Upper lobe of right lung (tissue), 1 donor: ENCODE data around the gene NBPF26. TPM values are rescaled to one million over a fixed set of nuclear protein-coding genes. Genes with fewer than 3 reads are reported as not detected.
"Not testable (repeated sequence)": the region's sequence is repeated elsewhere in the genome, so short reads cannot be mapped to it uniquely, and the experiment has no call there.

ENCODE experiments used
- ATAC-seq: fragments of 200-7000 bp; cut with Tn5 transposase; one replicate; pipeline ENCODE4 v1.9.1; 2020; ENCODE audit warnings: mild to moderate bottlenecking, moderate library complexity
- DNase-seq: peaks from one replicate; pipeline ENCODE4 v3.0.0-alpha.2; 2020
- H3K27ac ChIP-seq: fragments of 200-600 bp; one replicate; pipeline ENCODE4 v1.8.0; 2022
- H3K27me3 ChIP-seq: fragments of 200-600 bp; one replicate; pipeline ENCODE4 v1.8.0; 2022; ENCODE audit warnings: mild to moderate bottlenecking
- H3K36me3 ChIP-seq: fragments of 200-600 bp; one replicate; pipeline ENCODE4 v1.8.0; 2022
- H3K4me1 ChIP-seq: fragments of 200-600 bp; one replicate; pipeline ENCODE4 v1.8.0; 2022
- H3K4me3 ChIP-seq: fragments of 200-600 bp; one replicate; pipeline ENCODE4 v1.8.0; 2022; ENCODE audit warnings: mild to moderate bottlenecking
- H3K9me3 ChIP-seq: fragments of 200-600 bp; one replicate; pipeline ENCODE4 v1.8.0; 2022
- intact Hi-C: fragments of 100-400 bp; cut with DNase I; formaldehyde crosslinking; loops from one replicate; pipeline ENCODE4 v1.11.0; 2022
- long read RNA-seq: library from polyadenylated mRNA; unstranded; transcript quantifications from one replicate; pipeline ENCODE4 v2.0.0, GENCODE V29; 2021
- total RNA-seq: library from RNA; stranded (reverse); fragmentation: NEBNext Ultra II Directional; extraction: Animal tissue kit (Norgen Biotek cat#: 25700); gene quantifications from one replicate; pipeline ENCODE4 v1.2.1, GENCODE V29; 2021
- donor health status: DM: no; HTN: yes; CAD: no; lungs with severe emphysema.

The NBPF26 gene
- 2.2 TPM for total RNA-seq
- long read RNA-seq, partial matches to known transcripts = 0 of 1 reads
- long read RNA-seq, other reads (novel, unspliced or antisense) = 1 of 1 reads

GRCh38 chr1:120723715-120724402 lies at the start of gene NBPF26:
NBPF26 (plus strand) TSS chr1:120723945.
- H3K4me1 ChIP-seq, H3K27ac ChIP-seq, H3K9me3 ChIP-seq, H3K36me3 ChIP-seq, intact Hi-C loops, H3K27me3 ChIP-seq, H3K4me3 ChIP-seq: not testable (repeated sequence)
- peak; percentile 69 for ATAC-seq
- peak; percentile 2 for DNase-seq

- H3K4me3 ChIP-seq = not testable (repeated sequence)
Measured at GRCh38 chr1:120680106-120680819, 43.5 kb upstream of the NBPF26 start.

GRCh38 chr1:120680938-120681337 lies 42.8 kb upstream of the NBPF26 start:
- DNase-seq, intact Hi-C loops, ATAC-seq, H3K4me3 ChIP-seq, H3K27me3 ChIP-seq, H3K4me1 ChIP-seq, H3K9me3 ChIP-seq, H3K27ac ChIP-seq, H3K36me3 ChIP-seq: not testable (repeated sequence)

More at GRCh38 chr1:120680106-120680819, 43.5 kb upstream of the NBPF26 start:
- H3K9me3 ChIP-seq, intact Hi-C loops, H3K4me1 ChIP-seq, H3K27ac ChIP-seq, H3K36me3 ChIP-seq, ATAC-seq, DNase-seq, H3K27me3 ChIP-seq: not testable (repeated sequence)

GRCh38 chr1:120684397-120684796 lies 39.3 kb upstream of the NBPF26 start:
- DNase-seq, intact Hi-C loops, H3K27ac ChIP-seq, H3K27me3 ChIP-seq, H3K4me3 ChIP-seq, H3K4me1 ChIP-seq, H3K9me3 ChIP-seq, H3K36me3 ChIP-seq: not testable (repeated sequence)
- ATAC-seq = peak; percentile 89

- H3K4me1 ChIP-seq, H3K27me3 ChIP-seq, H3K4me3 ChIP-seq, H3K36me3 ChIP-seq, DNase-seq, H3K9me3 ChIP-seq, ATAC-seq, intact Hi-C loops, H3K27ac ChIP-seq: not testable (repeated sequence)
Measured at GRCh38 chr1:120685622-120686021, 38.1 kb upstream of the NBPF26 start.

- H3K27ac ChIP-seq, H3K9me3 ChIP-seq, DNase-seq, H3K4me3 ChIP-seq, intact Hi-C loops, H3K4me1 ChIP-seq, ATAC-seq, H3K27me3 ChIP-seq, H3K36me3 ChIP-seq: not testable (repeated sequence)
Measured at GRCh38 chr1:120687250-120687649, 36.5 kb upstream of the NBPF26 start.

GRCh38 chr1:120700807-120701562 lies 22.8 kb upstream of the NBPF26 start:
- DNase-seq, intact Hi-C loops, H3K27ac ChIP-seq, H3K4me1 ChIP-seq, H3K4me3 ChIP-seq, H3K9me3 ChIP-seq, H3K27me3 ChIP-seq, H3K36me3 ChIP-seq: not testable (repeated sequence)
- peak; percentile 45 for ATAC-seq

GRCh38 chr1:120723358-120723714 lies 409 bp upstream of the NBPF26 start:
- H3K9me3 ChIP-seq, DNase-seq, intact Hi-C loops, H3K27ac ChIP-seq, H3K4me1 ChIP-seq, ATAC-seq, H3K27me3 ChIP-seq, H3K4me3 ChIP-seq, H3K36me3 ChIP-seq: not testable (repeated sequence)

- ATAC-seq, H3K4me1 ChIP-seq, H3K27ac ChIP-seq, H3K9me3 ChIP-seq, DNase-seq, H3K36me3 ChIP-seq, H3K4me3 ChIP-seq, H3K27me3 ChIP-seq, intact Hi-C loops: not testable (repeated sequence)
Measured at GRCh38 chr1:120724507-120724906, 762 bp downstream of the NBPF26 start.

- H3K4me3 ChIP-seq, H3K9me3 ChIP-seq, ATAC-seq, DNase-seq, H3K27me3 ChIP-seq, H3K4me1 ChIP-seq, H3K27ac ChIP-seq, H3K36me3 ChIP-seq, intact Hi-C loops: not testable (repeated sequence)
Measured at GRCh38 chr1:120728811-120729210, 5.1 kb downstream of the NBPF26 start.

GRCh38 chr1:120769090-120769489 lies 45.3 kb downstream of the NBPF26 start:
- H3K9me3 ChIP-seq, H3K27ac ChIP-seq, H3K4me1 ChIP-seq, ATAC-seq, H3K4me3 ChIP-seq, intact Hi-C loops, H3K36me3 ChIP-seq, H3K27me3 ChIP-seq, DNase-seq: not testable (repeated sequence)

GRCh38 chr1:120805452-120805851 lies 81.7 kb downstream of the NBPF26 start:
- DNase-seq, H3K27ac ChIP-seq, intact Hi-C loops: not testable (repeated sequence)

GRCh38 chr1:120811822-120812221 lies 88.1 kb downstream of the NBPF26 start:
- H3K27me3 ChIP-seq, H3K9me3 ChIP-seq, H3K4me3 ChIP-seq, H3K27ac ChIP-seq, ATAC-seq, intact Hi-C loops, H3K4me1 ChIP-seq, H3K36me3 ChIP-seq, DNase-seq: not testable (repeated sequence)

More at GRCh38 chr1:120805452-120805851, 81.7 kb downstream of the NBPF26 start:
- not testable (repeated sequence) for H3K4me3 ChIP-seq, H3K9me3 ChIP-seq, H3K4me1 ChIP-seq, H3K27me3 ChIP-seq, H3K36me3 ChIP-seq, ATAC-seq

GRCh38 chr1:120825051-120825450 lies 101.3 kb downstream of the NBPF26 start:
- ATAC-seq, H3K36me3 ChIP-seq, H3K9me3 ChIP-seq, H3K27me3 ChIP-seq, DNase-seq, H3K27ac ChIP-seq, H3K4me3 ChIP-seq, H3K4me1 ChIP-seq, intact Hi-C loops: not testable (repeated sequence)
